Measurements from ENCODE around the gene SLC38A3.

The SLC38A3 gene

DNA sequence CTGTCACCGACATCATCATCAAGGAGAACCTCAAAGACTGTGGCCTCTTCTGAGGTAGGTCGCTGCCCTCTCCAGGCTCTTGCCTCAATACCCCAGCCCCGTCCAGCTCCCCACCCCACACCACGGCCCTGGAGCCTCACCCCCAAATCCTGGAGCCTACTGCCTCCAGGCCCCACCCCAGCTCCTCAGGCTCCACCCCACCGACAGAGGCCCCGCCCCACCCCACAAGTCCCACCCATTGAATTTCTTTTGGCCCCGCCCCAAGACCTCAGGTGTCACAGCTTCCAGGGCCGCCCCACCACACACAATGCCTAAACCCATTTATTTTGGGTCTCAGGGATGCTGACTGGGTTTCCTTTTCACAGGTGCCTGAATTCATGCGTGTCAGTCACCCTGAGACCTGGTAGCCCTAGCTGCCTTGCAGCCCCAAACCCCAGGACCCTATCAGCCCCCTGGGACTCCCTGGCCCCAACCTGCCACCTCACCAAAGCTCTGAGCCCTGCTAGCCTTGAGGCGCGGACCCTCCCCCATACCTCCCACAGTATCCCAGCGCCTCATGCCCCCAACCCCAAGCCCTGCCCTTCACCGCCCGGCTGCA is 10.1 kb upstream of the SLC38A3 start:
- TF ChIP-seq CTCF (conservative IDR thresholded peaks at IDR 0.05; ENCODE audit: low read depth, low read length) = no peak
- DNase-seq (ENCODE audit: low read depth) = no peak
- no peak overlapping the region for H3K4me3 ChIP-seq (ENCODE audit: low read depth, low read length)

GRCh38 chr3:50195501-50196252 is 9.4 kb upstream of the SLC38A3 start:
- no peak for DNase-seq (ENCODE audit: low read depth)
- no peak for TF ChIP-seq CTCF (conservative IDR thresholded peaks at IDR 0.05; ENCODE audit: low read depth, low read length)
- no peak overlapping the region for H3K4me3 ChIP-seq (ENCODE audit: low read depth, low read length)

- DNase-seq (ENCODE audit: low read depth) = no peak
Measured at GRCh38 chr3:50196253-50196801, 8.7 kb upstream of the SLC38A3 start.

GRCh38 chr3:50201573-50202315 is 3.3 kb upstream of the SLC38A3 start:
- TF ChIP-seq CTCF (conservative IDR thresholded peaks at IDR 0.05; ENCODE audit: low read depth, low read length) = no peak
- DNase-seq (ENCODE audit: low read depth) = no peak
- H3K4me3 ChIP-seq (ENCODE audit: low read depth, low read length) = no peak overlapping the region

More at GRCh38 chr3:50196253-50196801, 8.7 kb upstream of the SLC38A3 start:
- TF ChIP-seq CTCF (conservative IDR thresholded peaks at IDR 0.05; ENCODE audit: low read depth, low read length) = no peak
- H3K4me3 ChIP-seq (ENCODE audit: low read depth, low read length) = no peak overlapping the region

DNA sequence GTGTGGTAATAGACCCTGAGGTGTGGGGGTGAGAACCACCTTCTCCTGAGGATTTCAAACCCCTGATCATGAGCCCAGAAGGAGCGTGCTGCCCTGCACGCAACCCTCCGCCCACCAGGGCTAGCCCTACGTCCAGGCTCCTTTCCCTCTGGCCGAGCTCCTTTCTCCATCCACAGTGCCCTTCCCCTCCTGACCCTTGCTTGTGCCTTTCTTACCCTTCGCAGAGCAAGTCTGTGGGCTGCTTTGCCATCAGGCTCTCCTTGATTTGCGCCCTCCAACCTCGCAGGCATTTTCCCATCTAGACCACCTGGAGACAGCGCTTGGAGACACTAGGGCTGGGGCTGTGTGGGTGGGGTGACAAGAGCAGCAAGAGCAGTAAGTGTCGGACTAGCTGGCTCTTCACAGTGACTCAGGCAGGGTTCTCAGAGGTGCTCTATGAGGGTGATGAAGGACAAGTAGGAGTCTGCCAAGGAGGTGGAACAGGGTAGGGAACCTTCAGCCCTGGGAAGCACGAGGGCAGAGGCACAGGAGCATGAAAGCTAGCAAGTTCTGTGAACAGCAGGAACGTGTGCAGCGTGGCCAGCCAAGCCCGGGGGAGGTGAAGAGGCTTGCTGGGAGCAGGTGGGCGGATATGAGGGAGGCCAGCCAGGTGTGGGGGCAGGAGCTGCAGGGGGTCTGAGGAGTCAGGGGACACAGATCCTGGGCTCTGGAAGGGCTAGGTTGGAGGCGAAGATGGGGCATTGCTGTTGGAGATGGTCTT is 2.5 kb upstream of the SLC38A3 start:
- H3K4me3 ChIP-seq (ENCODE audit: low read depth, low read length) = no peak overlapping the region
- DNase-seq (ENCODE audit: low read depth) = no peak
- TF ChIP-seq CTCF (conservative IDR thresholded peaks at IDR 0.05; ENCODE audit: low read depth, low read length) = no peak

DNA sequence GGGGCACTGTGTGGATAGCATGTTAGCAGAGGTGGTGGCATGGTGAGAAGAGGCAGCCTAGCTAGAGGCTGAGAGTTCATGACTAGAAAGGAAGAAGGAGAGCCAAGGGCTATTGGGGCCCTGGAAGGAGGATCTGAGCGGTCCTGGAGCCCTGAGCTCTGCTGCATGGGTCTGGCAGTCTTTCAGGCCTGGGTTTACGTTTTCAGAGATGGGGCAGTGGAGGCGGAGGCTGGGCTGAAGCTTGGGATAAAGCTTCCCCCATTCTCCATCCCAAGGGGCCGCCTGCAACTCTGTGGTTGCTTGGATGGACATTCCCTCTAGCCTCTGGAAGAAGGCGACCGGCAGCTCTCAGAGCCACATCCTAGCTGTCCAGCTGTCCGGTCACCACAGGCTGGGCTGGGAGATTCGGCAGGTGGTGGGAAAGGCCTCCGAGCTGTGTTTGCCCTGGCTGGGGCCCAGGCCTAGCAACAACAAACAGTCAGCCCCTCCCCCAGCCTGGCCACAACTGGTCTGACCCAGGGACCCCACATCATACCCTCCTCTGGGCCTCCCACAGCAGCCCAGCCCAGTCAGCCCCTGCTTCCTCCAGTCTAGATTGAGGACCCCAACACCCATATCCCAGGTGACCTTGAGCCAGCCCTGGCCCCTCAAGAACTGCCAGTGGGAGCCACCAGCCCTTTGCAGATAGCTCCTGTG is 1.8 kb upstream of the SLC38A3 start:
- no peak overlapping the region for H3K4me3 ChIP-seq (ENCODE audit: low read depth, low read length)
- no peak for DNase-seq (ENCODE audit: low read depth)
- TF ChIP-seq CTCF (conservative IDR thresholded peaks at IDR 0.05; ENCODE audit: low read depth, low read length) = no peak

All from choroid plexus epithelial cell (primary cell).